ENCODE measurements around the gene RPL7A.
"Not testable (repeated sequence)": the region's sequence is repeated elsewhere in the genome, so short reads cannot be mapped to it uniquely, and the experiment has no call there.

GRCh38 chr9:133391449-133391848, 43.4 kb downstream of the RPL7A start:
- TF ChIP-seq TARDBP (IDR thresholded peaks at IDR 0.05); ZNF384 (IDR thresholded peaks at IDR 0.05); ELF4 (IDR thresholded peaks at IDR 0.05); FOXK2 (IDR thresholded peaks at IDR 0.05); BHLHE40 (IDR thresholded peaks at IDR 0.05; ENCODE audit: borderline replicate concordance); FOXM1 (IDR thresholded peaks at IDR 0.05; ENCODE audit: borderline replicate concordance); L3MBTL2 (conservative IDR thresholded peaks at IDR 0.05); FOXA1 (IDR thresholded peaks at IDR 0.05); SP1 (IDR thresholded peaks at IDR 0.05); NFRKB (IDR thresholded peaks at IDR 0.05); PKNOX1 (IDR thresholded peaks at IDR 0.05); ARNT (IDR thresholded peaks at IDR 0.05): not testable (repeated sequence)
